ENCODE measurements around the gene TIMM17B.

- TF ChIP-seq POLR2A (IDR thresholded peaks at IDR 0.05; ENCODE audit: low read depth, low read length) (no peak), POLR2AphosphoS5 (IDR thresholded peaks at IDR 0.05; ENCODE audit: low read depth, low read length) (no peak), SPI1 (IDR thresholded peaks at IDR 0.05; ENCODE audit: low read depth, low read length) (no peak), TAF1 (IDR thresholded peaks at IDR 0.05; ENCODE audit: low read depth, low read length) (no peak), POU2F2 (IDR thresholded peaks at IDR 0.05; ENCODE audit: low read depth, low read length) (no peak)
Observed at GRCh38 chrX:48892896-48893295, 4.7 kb downstream of the TIMM17B start.

Data from GM12891 (cell line).